ENCODE data around the gene RASGEF1C.

RASGEF1C gene

DNA sequence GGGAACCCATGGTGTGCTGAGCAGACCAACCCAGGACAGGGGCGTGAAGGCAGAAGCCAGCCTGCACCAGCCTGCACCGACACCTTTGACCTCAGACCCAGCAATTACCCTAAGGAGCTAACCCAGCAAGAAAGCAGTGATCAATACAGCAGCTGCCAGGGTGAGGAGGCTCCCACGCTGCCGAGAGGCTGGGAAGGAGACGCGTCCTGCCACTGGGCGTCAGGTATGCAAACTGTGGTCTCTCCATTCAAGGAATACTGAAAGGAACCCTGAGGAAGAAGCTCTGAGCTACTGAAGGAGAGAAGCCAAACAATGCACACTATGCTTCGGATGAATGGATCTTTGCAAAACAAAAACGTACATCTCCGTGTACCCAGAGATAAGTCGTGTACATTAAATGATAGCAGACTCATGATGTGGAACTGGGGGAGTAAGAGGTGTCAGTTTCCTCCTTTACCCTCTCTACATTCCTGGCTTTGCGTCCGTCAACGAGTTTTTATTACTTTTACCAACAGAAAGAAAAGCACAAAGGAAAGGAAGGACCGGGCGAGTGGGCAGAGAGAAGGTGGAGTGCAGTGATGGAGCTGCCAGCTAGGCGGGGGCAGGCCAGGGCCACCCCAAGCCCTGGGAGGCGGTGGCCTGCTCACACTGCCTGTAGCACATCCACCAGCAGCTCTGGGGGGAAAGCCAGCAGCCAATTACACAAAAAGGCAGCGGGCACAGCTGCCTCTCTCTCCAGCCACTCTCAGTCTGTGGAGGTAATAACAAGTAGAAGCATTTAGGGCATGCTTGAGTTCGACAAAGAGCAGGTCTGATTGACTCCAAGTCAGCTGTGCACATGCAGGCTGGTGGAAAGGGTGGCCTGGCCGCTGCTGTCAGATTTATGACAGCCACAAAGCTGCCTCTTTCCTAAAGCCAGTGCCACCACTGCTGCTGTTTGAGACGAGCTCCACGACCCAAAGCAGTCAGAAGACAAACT lies 29.3 kb downstream of the RASGEF1C start:
- no peak for DNase-seq

DNA sequence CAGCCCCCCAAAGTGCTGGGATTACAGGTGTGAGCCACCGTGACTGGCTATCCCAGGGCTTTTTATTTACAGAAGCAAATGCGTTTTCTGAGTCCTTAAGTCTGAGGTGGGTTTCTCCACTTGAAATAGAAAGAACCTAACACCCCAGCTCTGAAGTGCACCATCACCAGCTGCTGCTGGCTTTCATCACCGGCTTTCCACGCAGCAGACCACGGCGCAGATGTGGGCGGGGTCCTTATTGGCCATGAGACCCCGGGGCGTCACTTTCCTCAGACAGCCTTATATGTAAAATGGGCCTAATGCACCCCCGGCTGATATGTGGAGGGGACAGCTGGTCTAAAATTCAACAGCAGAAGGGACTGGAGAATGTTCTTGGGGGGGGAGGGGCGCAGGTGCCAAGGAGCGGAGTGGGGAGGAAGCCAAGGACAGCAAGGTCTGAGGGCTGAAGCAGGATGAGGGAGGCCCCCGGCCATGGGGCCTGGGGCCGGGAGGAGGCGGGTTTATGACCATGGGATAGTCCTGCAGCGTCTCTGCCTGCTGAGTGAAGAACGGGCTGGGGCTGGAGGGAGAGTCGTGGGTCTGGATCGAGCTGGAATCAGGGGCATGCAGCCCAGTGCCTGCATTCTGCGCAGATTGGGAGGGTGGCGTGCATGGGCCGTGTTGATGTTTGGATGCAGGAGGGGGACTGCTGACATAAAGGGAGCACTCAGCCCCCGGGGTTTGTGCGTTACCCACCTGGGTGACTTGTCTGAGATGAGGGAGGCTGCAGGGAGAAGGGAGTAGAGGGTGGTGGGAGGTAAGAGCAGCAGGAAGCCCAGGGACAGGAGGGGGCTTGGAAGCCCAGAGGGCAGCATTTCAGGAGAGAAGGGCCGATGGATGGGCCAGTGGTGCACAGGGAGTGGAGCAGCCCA lies 30.2 kb downstream of the RASGEF1C start:
- DNase-seq: no peak

- DNase-seq: no peak
These were observed 32.8 kb downstream of the RASGEF1C start for GRCh38 chr5:180176191-180176590.

DNA sequence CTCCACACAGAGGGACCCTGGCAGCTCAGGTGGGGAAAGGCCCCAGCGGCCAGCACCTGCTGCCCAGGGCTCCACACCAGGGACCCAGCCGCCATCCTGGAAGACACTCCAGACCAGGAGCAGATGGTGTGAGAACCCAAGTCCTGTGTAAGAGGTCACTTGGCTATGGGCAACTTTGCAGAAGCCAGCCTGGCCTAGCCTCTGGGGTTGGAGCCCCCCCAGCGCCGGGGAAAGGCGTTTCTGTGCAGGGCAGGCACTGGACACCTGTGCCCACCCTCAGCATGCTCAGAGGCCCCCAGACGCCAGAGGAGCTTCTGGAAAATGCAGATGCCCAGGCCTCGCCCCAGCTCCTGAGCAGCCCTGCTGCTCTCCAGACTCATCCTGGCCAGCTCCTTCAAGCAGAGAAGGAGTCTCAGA lies 34.0 kb downstream of the RASGEF1C start:
- no peak for DNase-seq

DNA sequence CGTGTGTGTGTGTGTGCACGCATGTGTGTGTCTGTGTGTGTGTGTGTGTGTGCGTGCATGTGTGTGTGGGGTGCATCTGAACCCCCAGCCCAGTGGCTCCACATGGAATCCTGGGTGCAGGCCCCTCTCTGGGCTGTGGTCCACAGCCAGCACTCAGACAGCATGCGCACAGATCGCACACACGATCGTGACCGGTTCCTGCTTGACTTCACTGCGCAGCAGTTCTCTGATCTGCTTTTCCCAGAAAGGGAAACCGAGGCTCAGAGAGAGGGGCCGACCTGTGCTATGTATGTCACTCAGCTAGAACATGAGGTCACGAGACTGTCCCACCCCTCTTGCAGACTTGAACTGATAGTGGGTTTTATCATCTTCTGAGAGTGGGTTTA lies 34.4 kb downstream of the RASGEF1C start:
- DNase-seq: no peak

- no peak for DNase-seq
These were observed 35.0 kb downstream of the RASGEF1C start for GRCh38 chr5:180173875-180174586.

DNA sequence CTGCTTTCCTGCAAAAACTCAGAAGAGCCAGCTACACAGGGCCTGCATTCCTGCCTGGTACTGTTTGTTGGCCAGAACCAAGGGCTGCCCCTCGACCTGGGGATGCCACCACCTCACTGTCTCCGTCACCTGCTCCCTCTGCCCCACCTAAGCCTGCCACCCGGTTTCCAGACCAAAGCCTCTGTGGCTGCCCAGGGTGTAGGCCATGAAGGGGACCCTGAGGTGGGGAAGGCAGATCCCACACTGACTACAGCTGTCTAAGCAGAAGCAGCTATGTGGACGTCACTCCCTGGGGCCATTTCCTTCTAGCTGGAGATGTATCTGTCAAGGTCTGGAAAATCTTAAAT lies 35.8 kb downstream of the RASGEF1C start:
- no peak for DNase-seq

DNA sequence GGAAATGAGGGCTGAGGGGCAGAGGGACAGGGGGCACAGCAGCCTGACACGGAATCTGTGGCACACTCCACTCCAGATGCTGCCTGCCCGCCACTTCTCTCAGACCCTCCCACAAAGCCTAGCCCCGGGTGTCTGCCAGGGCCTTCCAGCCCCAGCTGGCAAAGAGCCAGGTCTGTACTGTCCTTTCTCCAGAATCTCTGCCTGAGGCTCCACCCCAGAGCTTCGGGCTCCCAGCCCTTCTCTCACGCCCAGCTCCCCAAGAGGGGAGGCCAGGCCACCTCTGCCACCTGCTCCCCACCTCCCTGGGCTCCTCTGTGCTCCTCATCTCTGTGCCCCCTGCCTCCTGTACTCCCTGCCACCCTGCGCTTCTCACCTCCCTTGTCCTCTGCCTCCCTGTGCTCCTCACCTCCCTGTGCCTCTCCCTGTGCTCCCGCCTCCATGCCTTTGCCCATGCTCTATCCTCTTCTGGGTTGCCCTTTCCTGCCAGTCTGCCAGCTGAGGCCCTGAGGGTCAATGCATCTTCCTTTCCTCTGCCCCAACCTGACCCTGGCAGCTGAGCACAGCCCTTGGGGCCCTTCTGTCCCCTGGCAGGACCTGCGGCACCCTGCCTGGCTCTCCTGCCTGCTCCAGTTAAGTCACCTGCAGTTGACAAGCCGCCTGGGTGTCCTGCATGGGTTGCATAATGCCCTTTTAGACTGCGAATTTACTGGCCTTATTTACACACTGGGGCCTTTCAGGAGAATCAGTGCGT lies 36.4 kb downstream of the RASGEF1C start:
- no peak for DNase-seq

DNA sequence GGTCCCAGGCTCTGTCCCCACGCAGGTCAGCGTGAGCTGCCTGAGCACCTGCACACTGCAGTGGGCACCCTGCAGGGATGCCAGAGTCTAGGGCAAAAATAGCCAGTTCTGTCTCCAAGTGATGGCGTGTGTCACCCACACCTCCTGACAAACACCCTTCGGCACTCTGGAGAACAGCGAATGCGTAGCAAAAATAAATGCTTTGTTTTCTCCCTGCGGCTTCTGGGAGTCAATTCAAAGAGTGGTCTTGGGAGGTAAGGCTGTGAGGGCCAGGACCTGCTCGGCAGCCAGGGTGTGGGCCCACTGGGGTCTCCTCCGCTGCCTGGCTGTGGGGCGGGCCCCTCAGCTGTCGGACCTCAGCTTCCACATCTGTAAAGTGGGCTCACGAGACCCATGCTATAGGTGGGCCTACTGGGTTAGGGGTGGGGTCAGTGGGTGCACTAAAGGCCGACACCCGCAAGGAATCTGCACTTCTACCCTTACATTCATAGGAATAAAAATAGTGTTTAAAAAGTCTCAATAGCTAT lies 37.4 kb downstream of the RASGEF1C start:
- no peak for DNase-seq

DNA sequence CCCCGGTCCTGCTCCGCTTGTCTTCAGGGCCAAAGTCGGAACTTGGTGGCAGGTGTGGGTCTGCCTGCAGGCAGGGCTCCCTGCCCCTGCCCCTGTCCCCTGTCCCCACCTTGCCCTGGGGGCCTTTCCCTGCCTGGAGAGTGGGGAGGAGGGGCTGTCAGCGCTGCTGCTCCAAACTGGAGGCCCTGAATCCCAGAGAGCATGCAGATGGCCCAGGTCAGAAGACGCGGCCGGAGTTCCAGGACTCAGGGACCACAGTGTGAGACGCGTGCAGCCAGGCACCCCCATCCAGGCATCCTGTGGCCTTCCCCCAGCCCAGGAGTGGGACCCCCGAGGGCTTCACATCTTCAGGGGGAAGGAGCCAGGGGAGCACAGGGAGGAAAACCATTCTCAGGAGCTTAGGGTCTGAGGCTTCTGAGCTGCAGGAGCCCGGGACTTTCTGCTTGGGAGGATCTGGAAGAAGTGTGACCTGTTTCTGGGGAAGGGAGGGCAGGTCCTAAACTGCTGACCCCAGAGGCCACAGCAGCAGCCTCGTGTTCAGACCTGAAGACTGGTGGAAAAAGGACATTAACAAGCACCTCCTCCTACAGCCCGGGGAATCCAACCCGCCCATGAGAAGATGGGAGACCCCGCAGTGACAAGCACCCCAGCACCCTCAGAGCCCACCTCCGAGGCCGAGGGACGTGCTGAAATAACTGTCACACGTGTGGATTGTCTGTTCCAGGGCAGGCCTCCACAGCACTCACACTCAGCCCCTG lies 38.0 kb downstream of the RASGEF1C start:
- no peak for DNase-seq

DNA sequence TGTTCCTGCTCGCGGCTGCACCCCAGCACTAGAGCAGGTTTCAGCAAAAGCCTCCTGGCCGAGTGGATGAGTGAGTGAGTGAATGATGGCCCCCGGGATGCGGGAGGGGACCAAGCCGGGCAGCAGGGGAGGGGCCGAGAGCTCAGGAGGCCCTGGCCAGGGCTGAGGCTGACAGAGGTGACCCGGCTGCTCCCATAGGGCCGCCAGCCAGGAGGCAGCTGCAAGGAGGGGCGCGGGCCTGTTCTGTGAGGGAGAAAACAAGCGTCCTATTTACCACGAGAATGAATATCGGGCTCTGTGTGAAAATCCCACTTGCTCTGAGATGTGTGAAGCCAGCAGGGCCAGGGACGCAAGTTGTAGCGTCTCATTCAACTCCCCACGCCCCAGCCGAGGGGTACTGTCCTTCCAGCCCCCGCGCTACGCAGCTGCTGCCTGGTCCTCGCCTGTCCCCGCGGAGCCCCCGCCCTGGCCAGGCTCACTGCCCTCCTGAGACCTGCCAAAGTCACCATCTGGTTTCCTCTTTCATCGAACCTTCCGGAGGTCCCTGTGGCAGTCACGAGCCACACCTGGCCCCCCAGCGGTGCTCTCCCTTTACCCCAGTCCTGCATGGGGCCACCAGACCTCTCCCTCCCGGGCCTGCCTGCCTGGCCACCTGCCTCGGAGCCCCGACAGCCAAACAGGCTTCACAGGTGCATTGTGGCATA lies 38.8 kb downstream of the RASGEF1C start:
- DNase-seq: no peak

- DNase-seq: no peak
These were observed 39.5 kb downstream of the RASGEF1C start for GRCh38 chr5:180169248-180170105.

DNA sequence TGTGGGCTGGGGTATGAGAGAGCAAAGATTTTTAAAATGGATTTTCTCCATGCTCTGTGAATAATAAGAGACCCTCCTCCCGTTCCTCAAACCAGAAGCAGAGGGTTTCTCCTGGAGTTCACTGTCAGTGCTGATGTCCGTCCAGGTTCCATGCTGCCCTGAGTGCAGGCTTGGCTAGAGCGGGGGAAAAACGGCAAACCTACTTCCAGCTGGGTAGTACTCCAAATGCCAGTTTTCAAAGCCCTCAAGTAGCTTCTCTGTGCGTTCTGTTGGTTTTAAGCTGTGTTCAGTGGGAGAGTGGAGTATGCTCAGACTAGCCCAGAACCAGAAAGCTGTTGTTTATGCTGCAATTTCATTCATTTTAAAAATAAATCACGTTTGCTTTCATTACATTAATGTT lies 40.3 kb downstream of the RASGEF1C start:
- DNase-seq: no peak

DNA sequence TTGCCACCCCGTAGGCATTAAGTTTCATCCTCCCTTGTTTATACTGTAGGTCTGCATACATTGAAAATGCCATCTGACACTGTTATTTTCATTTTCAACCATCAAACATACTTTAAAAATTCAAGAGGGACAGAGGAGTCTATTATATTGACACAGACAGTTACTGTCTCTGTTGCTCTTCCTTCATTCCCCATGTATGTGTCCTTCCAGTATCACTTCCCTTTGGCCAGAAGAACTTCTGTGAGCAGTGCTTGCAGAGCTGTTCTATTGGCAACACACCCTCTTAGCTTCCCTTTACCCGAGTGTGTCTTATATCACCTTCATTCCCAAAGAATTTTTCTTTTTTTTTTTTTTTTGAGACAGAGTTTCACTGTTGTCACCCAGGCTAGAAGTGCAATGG lies 42.8 kb downstream of the RASGEF1C start:
- no peak for DNase-seq

GRCh38 chr5:180162304-180162661 lies 46.7 kb downstream of the RASGEF1C start:
- DNase-seq: no peak

GRCh38 chr5:180161420-180162303 lies 47.3 kb downstream of the RASGEF1C start:
- DNase-seq: no peak

DNA sequence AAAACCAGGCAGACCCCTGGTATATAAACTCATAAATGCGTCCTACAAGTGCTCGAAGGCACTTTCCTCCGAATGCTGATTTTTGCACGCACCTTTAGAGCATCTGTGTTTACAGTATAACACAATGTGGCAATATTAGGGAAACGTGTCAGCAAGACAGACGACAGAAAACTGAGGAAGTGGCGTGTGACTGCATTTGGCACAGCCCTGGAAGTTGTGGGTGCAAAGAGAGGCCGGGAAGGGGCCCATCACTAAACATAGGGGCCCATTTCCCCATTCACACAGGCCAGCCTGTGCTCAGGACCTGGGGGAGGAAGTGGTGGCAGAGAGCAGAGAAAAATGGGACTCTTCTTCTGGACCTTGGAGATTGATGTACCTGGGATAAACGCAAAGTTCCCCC lies 48.2 kb downstream of the RASGEF1C start:
- DNase-seq: no peak

GRCh38 chr5:180160215-180160614 lies 48.8 kb downstream of the RASGEF1C start:
- DNase-seq: no peak

GRCh38 chr5:180159756-180160155 lies 49.3 kb downstream of the RASGEF1C start:
- DNase-seq: no peak

All from stimulated activated naive CD4-positive, alpha-beta T cell (primary cell).